CD14-positive monocyte (primary cell): ENCODE data around the gene GAS2L2. TPM values are rescaled to one million over a fixed set of nuclear protein-coding genes. Genes with fewer than 3 reads are reported as not detected.

ENCODE experiments used
- DNase-seq, 3 donors: peaks; one replicate each; pipeline ENCODE4 v3.0.0-alpha.2; 2011 to 2022
- H2AFZ ChIP-seq: 2 replicates; pipeline ENCODE4 v1.6.0; 2012; ENCODE audit warnings: mild to moderate bottlenecking, low read depth, low read length, inconsistent platforms; ENCODE audit not compliant: insufficient read depth, poor library complexity, severe bottlenecking
- H3K27ac ChIP-seq, 2 donors: 1 replicate in 1 of 2; 2 replicates in 1 of 2; pipeline ENCODE4 v1.5.1; 2012 to 2013; ENCODE audit warnings: low read length in 2 of 2, control low read depth in 1 of 2, inconsistent platforms in 1 of 2, low read depth in 1 of 2, mild to moderate bottlenecking in 1 of 2
- H3K27me3 ChIP-seq, 2 donors: one replicate each; pipeline versions ENCODE4 v1.6.0 to v1.6.1; 2011 to 2013; ENCODE audit warnings: low read length in 2 of 2; ENCODE audit not compliant: control insufficient read depth in 2 of 2, insufficient read depth in 2 of 2
- H3K36me3 ChIP-seq, 2 donors: replicated peaks in 1 of 2; 1 replicate in 1 of 2; 2 replicates in 1 of 2; pipeline versions ENCODE4 v1.5.1 to v1.6.1; 2012 to 2013; ENCODE audit warnings: low read length in 2 of 2, control low read depth in 1 of 2, inconsistent platforms in 1 of 2, mild to moderate bottlenecking in 1 of 2; ENCODE audit not compliant: insufficient read depth in 2 of 2, control insufficient read depth in 1 of 2
- H3K4me1 ChIP-seq, 2 donors: 1 replicate in 1 of 2; 2 replicates in 1 of 2; pipeline versions ENCODE4 v1.5.1 to v1.6.1; 2012 to 2013; ENCODE audit warnings: low read length in 2 of 2, control low read depth in 1 of 2, inconsistent platforms in 1 of 2, mild to moderate bottlenecking in 1 of 2, moderate library complexity in 1 of 2; ENCODE audit not compliant: insufficient read depth in 2 of 2, control insufficient read depth in 1 of 2
- H3K4me2 ChIP-seq: replicated peaks from 2 replicates; pipeline ENCODE3; 2012; ENCODE audit warnings: low read length, moderate library complexity, mild to moderate bottlenecking; ENCODE audit not compliant: poor library complexity, severe bottlenecking; ENCODE audit errors: extremely low read depth
- H3K4me3 ChIP-seq, 3 experiments: fragments of 200-600 bp in 1 of 3; sonication (generic) in 1 of 3; replicated peaks in 1 of 3; 1 replicate in 2 of 3; 2 replicates in 1 of 3; pipeline ENCODE4 v1.5.1; 2011 to 2013; ENCODE audit warnings: low read length in 3 of 3, mild to moderate bottlenecking in 3 of 3, control low read depth in 2 of 3, low read depth in 2 of 3, inconsistent platforms in 1 of 3, moderate library complexity in 1 of 3
- H3K79me2 ChIP-seq: 2 replicates; pipeline ENCODE4 v1.6.0; 2012; ENCODE audit warnings: mild to moderate bottlenecking, control low read depth, inconsistent platforms, low read length, moderate library complexity; ENCODE audit not compliant: insufficient read depth
- H3K9ac ChIP-seq: 2 replicates; pipeline ENCODE4 v1.6.0; 2017; ENCODE audit warnings: low read length, mild to moderate bottlenecking; ENCODE audit not compliant: insufficient read depth, poor library complexity, severe bottlenecking
- H3K9me3 ChIP-seq, 2 donors: replicated peaks in 1 of 2; 1 replicate in 1 of 2; 2 replicates in 1 of 2; pipeline versions ENCODE4 v1.5.1 to v1.6.1; 2012 to 2013; ENCODE audit warnings: low read length in 2 of 2, control low read depth in 1 of 2; ENCODE audit not compliant: control insufficient read depth in 1 of 2, insufficient read depth in 1 of 2
- H4K20me1 ChIP-seq: 2 replicates; pipeline ENCODE4 v1.6.0; 2012; ENCODE audit warnings: mild to moderate bottlenecking, low read length, control low read depth, moderate library complexity; ENCODE audit not compliant: insufficient read depth
- H3K27ac Mint-ChIP-seq, 7 donors: one replicate each; pipeline ENCODE4 v1.8.0; 2020; ENCODE audit warnings: mild to moderate bottlenecking in 7 of 7, mixed read lengths in 7 of 7, moderate library complexity in 6 of 7, inconsistent platforms in 2 of 7
- H3K27me3 Mint-ChIP-seq, 3 donors: one replicate each; pipeline ENCODE4 v1.8.0; 2021 to 2022; ENCODE audit warnings: low read depth in 3 of 3, mild to moderate bottlenecking in 3 of 3, mixed read lengths in 3 of 3, moderate library complexity in 3 of 3, inconsistent platforms in 1 of 3
- H3K36me3 Mint-ChIP-seq, 2 donors: one replicate each; pipeline ENCODE4 v1.8.0; 2020; ENCODE audit warnings: mixed read lengths in 2 of 2, inconsistent platforms in 1 of 2, mild to moderate bottlenecking in 1 of 2
- H3K4me1 Mint-ChIP-seq: one replicate; pipeline ENCODE4 v1.8.0; 2020; ENCODE audit warnings: mild to moderate bottlenecking, mixed read lengths
- H3K4me3 Mint-ChIP-seq, 2 donors: one replicate each; pipeline ENCODE4 v1.8.0; 2020; ENCODE audit warnings: mild to moderate bottlenecking in 2 of 2, mixed read lengths in 2 of 2, moderate library complexity in 1 of 2
- H3K9me3 Mint-ChIP-seq, 7 donors: one replicate each; pipeline ENCODE4 v1.8.0; 2020 to 2022; ENCODE audit warnings: mixed read lengths in 7 of 7, mild to moderate bottlenecking in 6 of 7, moderate library complexity in 6 of 7, inconsistent platforms in 2 of 7
- CTCF ChIP-seq: fragments of 200-600 bp; IDR thresholded peaks from one replicate; pipeline ENCODE4 v1.8.0; 2022; ENCODE audit warnings: antibody characterized with exemption, mild to moderate bottlenecking
- WGBS: methylation state at CpG from one replicate; pipeline ENCODE4 v1.1.5; 2013; ENCODE audit warnings: missing lambda C conversion rate; ENCODE audit not compliant: insufficient coverage; 5-methylcytosine and 5-hydroxymethylcytosine counted together
- intact Hi-C, 2 donors: fragments of 100-400 bp; cut with micrococcal nuclease; formaldehyde crosslinking; loops; one replicate each; pipeline versions ENCODE4 v1.15.0 to v1.15.1; 2023
- polyA plus RNA-seq, 3 donors: library from polyadenylated mRNA; depleted of rRNA in 1 of 3; unstranded in 2 of 3; stranded (reverse) in 1 of 3; fragments of 300-500 nt in 2 of 3; fragments of >200 nt in 1 of 3; fragmentation: Illumina TruSeq in 2 of 3; gene quantifications; 1 replicate in 2 of 3; 2 replicates in 1 of 3; pipeline ENCODE4 v1.2.3, GENCODE V29; 2012 to 2021

The GAS2L2 gene
- polyA plus RNA-seq, 3 donors: not detected

- Histone ChIP-seq H3K9me3 (peaks cover 0 to 6% of the 10 kb centered on the region in 2 donors), H3K27me3 (peaks cover 47 to 59% of the 10 kb centered on the region in 2 donors), H2AFZ (no peak overlapping the region), H3K4me2 (no peak overlapping the region), H4K20me1 (no peaks in the 10 kb centered on the region), H3K79me2 (no peaks in the 10 kb centered on the region), H3K27ac (no peak overlapping the region), H3K4me1 (peaks cover 10 to 15% of the 10 kb centered on the region in 2 donors), H3K4me3 (no peak overlapping the region), H3K36me3 (no peaks in the 10 kb centered on the region), H3K9ac (no peak overlapping the region)
- no peak overlapping the region for H3K27ac Mint-ChIP-seq
- H3K4me1 Mint-ChIP-seq: peaks cover 13% of the 10 kb centered on the region
- H3K36me3 Mint-ChIP-seq: peaks cover 0 to 2% of the 10 kb centered on the region in 2 donors
- H3K27me3 Mint-ChIP-seq: peaks cover 60 to 71% (median 60%) of the 10 kb centered on the region in 3 donors
- DNase-seq: no peak
- WGBS: 94% methylated on average over 2 of the region's 3 CpGs
- peak overlapping the region in 1 of 2 donors; percentile 75 for H3K4me3 Mint-ChIP-seq
- peaks cover 0 to 6% (median 0%) of the 10 kb centered on the region in 7 donors for H3K9me3 Mint-ChIP-seq
- no peak for TF ChIP-seq CTCF
- intact Hi-C loops: no loop called here
Measured at GRCh38 chr17:35793257-35793656, 40.2 kb upstream of the GAS2L2 start.

- Histone ChIP-seq H3K27ac (no peak overlapping the region), H4K20me1 (no peaks in the 10 kb centered on the region), H3K4me3 (no peak overlapping the region), H3K36me3 (no peaks in the 10 kb centered on the region), H3K9me3 (peaks cover 0 to 6% of the 10 kb centered on the region in 2 donors), H3K27me3 (peaks cover 40 to 54% of the 10 kb centered on the region in 2 donors), H2AFZ (no peak overlapping the region), H3K9ac (no peak overlapping the region), H3K4me1 (peaks cover 10 to 15% of the 10 kb centered on the region in 2 donors), H3K79me2 (no peaks in the 10 kb centered on the region), H3K4me2 (no peak overlapping the region)
- peaks cover 0 to 2% of the 10 kb centered on the region in 2 donors for H3K36me3 Mint-ChIP-seq
- peak overlapping the region in 1 of 2 donors; percentile 0 for H3K4me3 Mint-ChIP-seq
- no peak for TF ChIP-seq CTCF
- peaks cover 51 to 65% (median 51%) of the 10 kb centered on the region in 3 donors for H3K27me3 Mint-ChIP-seq
- H3K27ac Mint-ChIP-seq: no peak overlapping the region
- H3K9me3 Mint-ChIP-seq: peaks cover 0 to 4% (median 0%) of the 10 kb centered on the region in 7 donors
- WGBS: 87% methylated on average over 6 of the region's 9 CpGs
- no peak for DNase-seq
- intact Hi-C loops: no loop called here
- peaks cover 13% of the 10 kb centered on the region for H3K4me1 Mint-ChIP-seq
Measured at GRCh38 chr17:35791681-35792350, 38.8 kb upstream of the GAS2L2 start.
